GM10847 (cell line): Measurements from ENCODE around the gene LIMA1.

Source experiments
- POLR2A ChIP-seq: IDR thresholded peaks from 2 replicates; pipeline ENCODE4 v1.6.1; 2011; ENCODE audit not compliant: insufficient read length; ENCODE audit errors: extremely low read depth

LIMA1 gene

DNA sequence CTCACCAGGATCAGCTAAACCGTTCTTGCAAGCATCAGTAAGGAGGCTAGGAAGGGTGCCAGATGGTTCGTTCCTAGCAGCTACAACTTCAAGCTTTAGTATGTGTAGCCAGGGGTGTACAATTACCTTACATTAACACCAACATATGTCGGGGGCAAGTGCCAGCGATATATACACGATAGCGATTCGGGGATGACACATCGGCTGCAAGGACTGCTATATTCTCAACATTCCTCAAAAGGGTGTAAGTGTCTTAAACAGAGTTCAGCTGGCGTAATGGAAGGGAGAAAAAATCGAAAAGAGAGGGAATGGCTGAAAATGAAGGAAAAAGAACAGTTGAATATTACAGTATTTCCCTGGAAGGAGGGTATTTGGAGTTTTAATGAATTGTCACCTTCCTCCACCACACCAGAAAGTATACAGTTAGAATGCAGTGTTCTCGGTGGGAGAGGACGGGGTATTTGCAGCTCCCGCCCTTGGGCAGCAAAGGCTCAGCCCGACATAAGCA, 545 bp downstream of the LIMA1 start:
- no peak for TF ChIP-seq POLR2A

DNA sequence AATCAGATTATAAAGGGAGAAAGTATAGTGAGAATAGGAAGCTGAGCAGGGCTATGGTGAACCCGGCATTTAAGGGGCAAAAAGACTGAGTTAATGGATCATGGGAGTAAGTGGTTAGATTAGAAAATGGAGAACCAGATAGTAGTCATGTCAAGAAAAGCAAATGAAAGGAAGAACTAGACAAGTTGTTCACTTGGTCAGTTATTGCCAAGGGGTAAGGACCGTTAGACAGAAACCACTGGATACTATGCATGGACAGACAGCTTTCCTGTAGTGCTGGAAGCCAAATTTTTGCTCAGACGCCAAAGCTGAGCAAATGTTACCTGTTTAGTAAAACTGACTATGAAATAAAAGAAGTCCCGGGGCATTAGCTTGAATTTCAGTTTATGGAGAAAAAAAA, 3.8 kb downstream of the LIMA1 start:
- TF ChIP-seq POLR2A, result no peak

DNA sequence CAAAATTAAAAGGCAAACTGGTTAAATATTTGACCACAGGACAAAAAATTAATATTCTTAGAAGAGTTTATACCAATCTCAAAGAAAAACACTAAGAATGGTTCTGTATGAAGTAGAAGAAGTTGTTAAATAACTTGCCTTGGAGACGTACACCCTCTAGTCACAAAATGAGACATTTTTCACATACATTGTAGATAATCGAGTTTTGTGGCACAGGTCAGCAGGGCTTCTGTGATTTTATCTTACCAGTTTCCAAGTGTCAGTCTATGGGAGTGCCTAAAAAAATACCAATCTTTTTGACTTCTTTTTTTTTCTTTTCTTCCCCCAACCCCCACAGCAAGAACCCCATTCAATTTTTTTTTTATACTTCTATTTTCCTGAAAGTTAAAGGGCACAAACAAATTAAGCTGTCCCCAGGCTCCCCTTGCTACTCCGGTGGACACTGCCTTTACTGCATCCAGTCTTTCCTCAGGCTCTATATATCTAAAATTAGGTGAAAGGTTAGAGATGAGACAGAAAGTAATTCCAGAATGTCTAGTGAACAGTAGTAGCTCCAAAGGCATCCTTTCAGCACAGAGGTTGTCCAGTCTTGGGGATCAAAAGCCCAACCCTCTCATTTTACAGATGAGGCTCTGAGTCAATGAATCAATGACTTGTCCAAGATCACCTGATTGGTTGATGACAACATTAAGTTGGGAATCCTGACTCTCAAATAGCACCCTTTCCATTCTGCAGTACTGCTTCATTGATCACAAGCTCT, 6.2 kb downstream of the LIMA1 start:
- no peak for TF ChIP-seq POLR2A

DNA sequence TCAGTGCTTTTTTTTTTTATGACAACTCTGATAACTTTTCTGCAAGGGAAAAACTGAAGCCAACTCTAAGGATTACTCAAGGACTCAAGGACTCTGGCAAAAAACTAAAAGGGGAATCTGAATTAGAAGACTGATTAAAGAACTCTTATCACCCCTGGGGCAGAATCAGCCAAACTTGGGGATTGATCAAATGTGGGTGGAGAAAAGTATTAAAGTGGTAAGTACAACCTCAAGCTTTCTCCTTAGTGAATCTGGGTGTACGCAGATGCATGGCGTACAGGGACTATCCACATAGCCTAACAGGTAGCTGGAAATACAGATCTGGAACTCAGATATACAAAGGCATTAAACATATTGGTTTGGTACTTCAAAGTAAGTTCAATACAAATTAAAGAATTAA, 7.3 kb downstream of the LIMA1 start:
- no peak for TF ChIP-seq POLR2A

DNA sequence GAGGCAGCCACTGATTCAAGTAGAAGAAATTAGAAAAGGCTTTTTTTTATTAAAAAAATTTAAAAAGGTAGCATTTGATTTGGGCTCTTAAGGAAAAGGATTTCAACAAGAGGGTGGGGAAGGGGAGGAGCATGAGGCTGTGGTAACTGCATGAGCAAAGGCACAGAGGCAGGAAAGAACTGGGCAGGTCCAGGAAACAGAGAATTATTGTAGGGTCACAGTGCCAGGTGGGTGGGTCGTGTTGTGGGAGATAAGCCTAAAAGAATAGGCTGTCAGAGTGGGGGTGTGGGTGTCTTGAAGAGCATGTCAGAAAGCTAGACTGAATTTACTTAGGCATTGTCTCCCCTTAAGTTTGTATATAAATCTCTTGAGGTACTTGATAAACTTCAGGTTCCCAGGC, 7.8 kb downstream of the LIMA1 start:
- no peak for TF ChIP-seq POLR2A

DNA sequence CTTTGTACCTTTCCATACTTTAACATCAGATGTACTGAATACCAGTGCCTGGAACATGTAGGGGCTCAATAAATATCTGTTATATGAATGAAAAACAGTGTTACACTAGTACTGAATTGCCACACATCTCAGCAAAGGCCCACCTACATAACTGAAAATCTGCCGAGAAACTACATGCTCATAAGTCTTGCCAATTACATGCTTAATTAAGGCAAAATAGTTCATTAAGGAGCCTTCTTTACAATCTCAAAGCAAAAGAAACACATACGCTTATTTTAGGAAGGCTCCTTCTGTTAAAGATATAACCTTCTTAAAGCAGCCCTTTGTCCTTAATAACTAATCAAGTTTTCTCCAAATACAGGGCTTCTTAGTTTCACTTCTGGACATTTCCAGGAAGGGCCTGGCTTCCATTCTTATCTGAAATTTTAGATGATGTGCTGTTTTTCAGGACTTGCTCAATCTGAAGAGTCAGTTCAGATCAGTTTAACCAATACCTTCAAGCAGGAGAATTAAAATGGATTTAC, 11.5 kb downstream of the LIMA1 start:
- no peak for TF ChIP-seq POLR2A

DNA sequence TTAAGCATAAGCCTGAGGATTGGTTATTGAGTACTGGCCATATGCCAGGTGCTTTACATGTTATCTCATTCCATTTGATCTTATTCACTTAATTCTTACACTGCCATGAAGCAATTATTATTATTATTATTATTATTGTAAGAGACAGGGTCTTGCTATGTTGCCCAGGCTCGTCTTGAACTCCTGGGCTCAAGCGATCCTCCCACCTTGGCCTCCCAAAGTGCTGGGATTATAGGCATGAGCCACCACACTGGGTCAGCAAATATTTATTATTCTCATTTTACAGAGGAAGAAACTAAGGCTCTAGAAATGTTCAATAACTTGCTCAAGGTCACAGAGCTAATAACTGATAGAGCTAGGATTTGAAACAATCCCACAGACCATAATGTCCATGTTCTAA, 14.8 kb downstream of the LIMA1 start:
- TF ChIP-seq POLR2A, result no peak

DNA sequence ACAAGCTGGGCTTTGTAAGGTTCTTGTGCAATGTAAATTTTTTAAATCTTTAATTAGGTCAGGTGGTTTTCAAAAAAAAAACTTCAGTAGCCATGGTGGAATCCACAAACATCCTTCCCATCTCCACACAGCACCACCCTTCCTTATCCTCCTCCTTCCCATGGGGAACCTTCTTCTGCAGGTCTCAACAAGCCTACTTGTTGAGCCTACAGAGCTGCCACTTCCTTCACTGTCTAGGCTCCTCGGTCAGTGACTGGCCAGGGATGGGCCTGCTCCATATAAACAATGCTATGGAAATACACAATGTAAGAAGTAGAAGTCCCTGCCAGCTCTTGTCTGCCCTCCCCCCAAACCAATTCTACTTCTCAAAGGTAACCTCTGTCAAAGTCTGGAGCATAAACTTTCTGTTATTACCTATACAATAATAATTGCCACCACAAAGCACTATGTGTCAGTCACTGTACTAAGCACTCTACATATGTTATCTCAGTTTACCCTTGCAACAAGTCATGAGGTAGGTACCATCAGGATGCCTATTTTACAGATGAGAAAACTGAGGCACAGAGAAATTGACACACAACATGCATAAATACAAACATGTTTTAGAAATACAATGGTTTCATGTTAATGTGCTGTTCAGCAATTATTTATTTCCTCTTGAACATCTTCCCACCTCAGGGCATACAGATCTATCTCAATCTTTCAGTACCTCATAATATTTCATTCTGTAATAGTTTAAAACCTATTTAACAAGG, 17.4 kb downstream of the LIMA1 start:
- TF ChIP-seq POLR2A, result no peak

DNA sequence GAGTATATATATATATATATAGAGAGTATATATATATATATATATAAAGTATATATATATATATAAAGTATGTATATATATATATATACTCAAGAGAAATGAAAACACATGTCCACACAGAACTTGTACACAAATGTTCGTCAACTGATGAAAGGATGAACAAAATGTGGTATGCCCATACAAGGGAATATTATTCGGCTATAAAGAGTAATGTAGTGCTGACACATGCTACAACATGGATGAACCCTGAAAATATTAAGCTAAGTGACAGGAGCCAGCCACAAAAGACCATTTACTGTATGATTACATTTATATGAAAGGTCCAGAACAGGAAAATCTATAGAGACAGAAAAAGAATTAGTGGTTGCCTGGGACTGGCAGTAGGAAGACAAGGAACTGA, 19.5 kb downstream of the LIMA1 start:
- no peak for TF ChIP-seq POLR2A

DNA sequence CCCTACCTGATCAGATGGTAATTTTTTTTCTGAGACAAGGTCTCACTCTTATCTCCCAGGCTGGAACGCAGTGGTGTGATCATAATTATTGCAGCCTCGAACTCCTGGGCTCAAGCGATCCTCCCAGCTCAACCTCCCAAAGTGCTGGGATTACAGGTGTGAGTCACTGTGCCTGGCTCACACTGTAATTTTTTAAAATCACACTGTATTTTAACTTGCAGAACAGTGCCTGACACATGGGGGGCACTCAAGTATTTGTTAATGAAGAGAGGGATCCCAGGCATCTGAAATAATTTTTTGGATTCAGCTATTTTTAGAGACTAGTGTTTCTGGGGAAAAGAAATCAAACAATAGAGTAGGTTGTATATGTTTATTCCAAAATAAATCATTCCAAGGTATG, 21.7 kb downstream of the LIMA1 start:
- no peak for TF ChIP-seq POLR2A

DNA sequence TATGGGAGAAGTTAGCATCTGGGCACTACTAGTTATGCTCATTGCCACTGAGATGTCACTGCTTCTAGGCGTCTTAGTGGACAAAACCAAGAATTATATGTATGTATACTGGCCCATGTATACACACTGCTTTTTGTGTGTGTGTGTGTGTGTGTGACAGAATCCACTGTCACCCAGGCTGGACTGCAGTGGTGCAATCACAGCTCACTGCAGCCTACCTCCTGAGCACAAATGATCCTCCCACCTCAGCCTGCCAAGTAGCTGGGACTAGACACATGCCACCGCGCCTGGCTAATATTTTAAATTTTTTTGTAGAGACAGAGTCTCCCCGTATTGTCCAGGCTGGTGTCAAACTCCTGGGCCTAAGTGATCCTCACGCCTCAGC, 25.2 kb downstream of the LIMA1 start:
- TF ChIP-seq POLR2A, result no peak

DNA sequence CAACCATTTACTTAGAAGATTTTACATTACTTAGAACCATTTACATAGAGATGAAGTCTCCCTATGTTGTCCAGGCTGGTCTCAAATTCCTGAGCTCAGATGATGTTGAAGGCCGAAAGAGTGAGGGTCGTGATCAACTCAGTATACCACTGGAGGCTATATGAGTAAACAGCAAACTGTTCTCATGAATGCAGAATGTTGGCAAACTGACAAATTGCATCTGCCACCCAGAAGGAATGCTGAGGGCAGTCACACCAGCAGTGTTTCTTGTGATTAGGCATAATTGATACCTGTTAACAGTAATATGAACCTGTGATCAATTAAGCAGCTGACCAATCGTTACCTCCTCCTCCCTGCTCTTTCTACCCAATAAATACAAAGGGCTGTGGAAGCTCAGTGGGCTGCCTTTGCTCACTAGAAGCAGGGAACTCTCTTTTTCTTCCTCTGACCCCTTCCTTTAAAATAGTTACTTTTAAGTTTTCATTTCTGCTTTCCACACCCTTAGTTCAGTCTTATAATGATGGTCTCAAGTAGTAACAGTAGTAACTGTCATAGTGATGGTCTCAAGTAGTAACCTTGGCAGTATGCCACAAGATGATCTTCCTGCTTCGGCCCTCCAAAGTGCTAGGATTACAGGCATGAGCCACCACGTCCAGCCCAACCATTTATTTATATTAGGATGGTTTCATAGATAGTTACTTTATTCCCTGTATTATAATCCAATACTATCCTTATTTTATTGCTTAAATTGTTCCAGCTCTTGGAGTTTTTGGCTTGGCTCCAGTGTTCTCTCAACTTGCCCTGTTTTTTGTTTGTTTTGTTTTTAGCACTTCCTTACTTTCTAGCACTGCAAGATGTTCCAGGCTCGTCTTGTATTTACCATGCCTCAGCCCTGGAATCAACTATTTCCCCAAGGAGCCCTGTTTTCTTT, 25.8 kb downstream of the LIMA1 start:
- TF ChIP-seq POLR2A, result no peak

DNA sequence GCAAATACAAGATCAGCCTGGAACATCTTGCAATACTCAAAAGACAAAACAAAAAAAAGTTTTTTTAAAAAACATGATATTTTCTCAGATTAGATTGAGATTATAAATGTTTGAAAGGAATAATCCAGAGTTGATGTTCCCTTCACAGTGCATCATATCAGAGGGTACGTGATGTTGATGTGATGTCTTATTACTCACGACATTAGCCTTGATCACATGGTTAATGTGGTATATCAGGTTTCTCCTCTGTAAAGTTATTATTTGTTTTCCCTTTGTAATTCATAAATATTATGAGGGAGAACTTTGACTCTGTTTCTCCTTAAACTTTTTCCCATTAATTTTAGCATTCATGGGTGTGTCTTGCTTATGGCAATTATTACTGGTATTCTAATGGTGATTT, 26.6 kb downstream of the LIMA1 start:
- no peak for TF ChIP-seq POLR2A

DNA sequence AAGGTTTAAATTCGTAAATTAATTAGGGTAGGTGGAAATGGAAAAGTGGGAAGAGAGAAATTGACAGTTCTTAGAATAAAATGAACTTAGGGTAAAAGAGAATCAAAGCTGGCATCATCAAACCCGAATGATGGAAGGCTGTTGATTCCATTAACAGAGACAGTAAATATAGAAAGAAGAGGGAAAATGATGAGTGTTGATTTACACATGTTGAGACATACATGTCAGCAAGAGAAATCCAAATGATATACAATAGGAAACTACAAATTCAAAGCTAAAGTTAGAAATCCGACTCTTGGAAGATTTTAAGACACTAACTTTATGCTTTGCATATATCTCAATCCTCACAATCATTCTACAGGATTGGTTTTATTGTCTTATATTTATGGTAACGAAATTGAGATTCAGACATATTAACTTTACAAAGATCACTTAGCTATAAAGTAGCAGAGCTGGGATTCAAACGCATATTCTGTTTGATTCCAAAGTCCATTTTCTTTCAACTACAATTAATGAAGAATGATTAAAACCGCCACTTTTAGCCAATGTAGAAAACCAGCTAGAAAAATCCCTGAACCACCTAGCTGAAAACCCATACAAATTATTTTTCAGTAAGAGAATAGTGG, 30.2 kb downstream of the LIMA1 start:
- TF ChIP-seq POLR2A, result no peak
